ENCODE data around the gene B4GALT5. TPM values are rescaled to one million over a fixed set of nuclear protein-coding genes. Genes with fewer than 3 reads are reported as not detected.

Gene B4GALT5
- polyA plus RNA-seq, 2 of the 4 experiments (the other 2 are of a cell fraction) = 84.0 to 88.7 TPM

DNA sequence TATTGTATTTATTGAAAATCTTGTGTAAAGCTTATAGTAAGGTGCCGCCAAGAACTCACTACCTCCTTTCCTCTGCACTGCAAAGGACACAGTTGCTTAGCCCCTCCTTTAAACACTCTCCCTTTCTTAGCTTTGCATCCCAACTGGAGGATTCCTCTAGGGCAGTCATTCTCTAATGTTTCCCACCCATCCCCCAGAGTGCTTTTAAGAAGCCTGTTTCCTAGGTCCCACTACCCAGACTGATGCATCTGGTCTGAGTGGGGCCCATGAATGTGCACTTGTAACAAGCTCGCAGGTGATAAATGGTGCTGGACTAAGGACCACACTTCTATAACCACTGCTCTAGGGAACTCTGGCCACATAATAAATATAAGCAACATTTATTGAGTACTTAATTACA lies 55.2 kb downstream of the B4GALT5 start:
- ATAC-seq = peak; percentile 24 to 45; a peak in 3 of 6 replicates
- POLR2A ChIA-PET = no interaction called here

DNA sequence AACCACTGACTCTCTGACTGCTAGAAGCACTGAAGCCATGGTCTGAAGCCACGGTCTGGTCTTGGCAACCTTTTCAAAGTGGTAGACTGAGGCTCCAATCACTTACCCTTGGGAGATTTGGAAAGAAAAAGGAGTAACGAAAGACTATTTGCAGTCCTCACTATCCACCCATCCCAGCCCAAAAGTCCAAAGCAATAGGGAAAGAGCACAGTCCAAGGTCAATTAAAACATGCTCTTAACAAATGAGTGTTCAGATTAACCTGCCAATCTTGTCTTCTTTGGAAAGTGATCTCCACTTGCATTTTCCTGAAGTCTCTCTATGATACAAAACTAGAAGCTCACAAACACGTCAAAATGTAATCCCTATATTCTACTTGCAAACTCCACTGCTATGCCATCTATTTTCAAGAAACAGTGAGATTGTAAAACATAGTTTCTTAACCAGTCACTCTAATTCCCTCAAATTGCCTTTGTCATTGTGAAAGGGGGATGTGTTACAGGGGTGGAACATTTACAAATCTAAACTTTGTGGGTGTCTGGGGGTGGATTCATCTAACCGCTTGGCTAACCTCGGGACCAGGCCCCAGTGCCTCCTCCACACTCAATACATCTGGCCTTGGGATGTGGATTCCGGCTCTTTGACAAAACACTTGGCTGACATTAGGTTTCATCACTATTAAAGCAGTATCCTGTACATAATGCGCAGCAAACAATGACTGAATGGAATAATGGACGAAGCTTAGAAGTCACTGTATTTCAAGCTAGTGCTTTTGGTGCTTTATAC lies 56.4 kb downstream of the B4GALT5 start:
- FAIRE-seq = no peak

More for the DNA sequence above, 55.2 kb downstream of the B4GALT5 start:
- H3K4me3 ChIP-seq = no peak overlapping the region
- TF ChIP-seq JUNB (IDR thresholded peaks at IDR 0.05) (no peak), GATA3 (IDR thresholded peaks at IDR 0.05; ENCODE audit: borderline replicate concordance) (no peak), MAZ (IDR thresholded peaks at IDR 0.05; ENCODE audit: borderline replicate concordance, low read depth, low read length) (no peak), HOXB5 (CRISPR knock-in tag; IDR thresholded peaks at IDR 0.05) (no peak), NPAS2 (CRISPR knock-in tag; IDR thresholded peaks at IDR 0.05; ENCODE audit: borderline replicate concordance) (no peak), NR3C1 (IDR thresholded peaks at IDR 0.05) (no peak), RARB (CRISPR knock-in tag; IDR thresholded peaks at IDR 0.05) (no peak), ZSCAN20 (CRISPR knock-in tag; IDR thresholded peaks at IDR 0.05) (no peak), RAD21 (conservative IDR thresholded peaks at IDR 0.05 in 1 of 2, IDR thresholded peaks at IDR 0.05 in 1 of 2) (no peak), HEYL (CRISPR knock-in tag; IDR thresholded peaks at IDR 0.05) (no peak), CBX2 (IDR thresholded peaks at IDR 0.05; ENCODE audit: borderline replicate concordance, low read depth) (no peak), NFE2L2 (conservative IDR thresholded peaks at IDR 0.05; ENCODE audit: low read length) (no peak), KDM1A (IDR thresholded peaks at IDR 0.05; ENCODE audit: low read depth) (no peak), HOXB13 (CRISPR knock-in tag; IDR thresholded peaks at IDR 0.05; ENCODE audit: low read depth) (no peak), SREBF2 (IDR thresholded peaks at IDR 0.05) (no peak), EP300 (IDR thresholded peaks at IDR 0.05) (no peak), BHLHE40 (IDR thresholded peaks at IDR 0.05; ENCODE audit: low read depth, low read length) (no peak), PHF8 (IDR thresholded peaks at IDR 0.05; ENCODE audit: borderline replicate concordance, low read depth) (no peak)
- TF ChIP-seq, protein P1, sequence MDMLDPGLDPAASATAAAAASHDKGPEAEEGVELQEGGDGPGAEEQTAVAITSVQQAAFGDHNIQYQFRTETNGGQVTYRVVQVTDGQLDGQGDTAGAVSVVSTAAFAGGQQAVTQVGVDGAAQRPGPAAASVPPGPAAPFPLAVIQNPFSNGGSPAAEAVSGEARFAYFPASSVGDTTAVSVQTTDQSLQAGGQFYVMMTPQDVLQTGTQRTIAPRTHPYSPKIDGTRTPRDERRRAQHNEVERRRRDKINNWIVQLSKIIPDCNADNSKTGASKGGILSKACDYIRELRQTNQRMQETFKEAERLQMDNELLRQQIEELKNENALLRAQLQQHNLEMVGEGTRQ (IDR thresholded peaks at IDR 0.05) = no peak
- TF ChIP-seq, protein P2, sequence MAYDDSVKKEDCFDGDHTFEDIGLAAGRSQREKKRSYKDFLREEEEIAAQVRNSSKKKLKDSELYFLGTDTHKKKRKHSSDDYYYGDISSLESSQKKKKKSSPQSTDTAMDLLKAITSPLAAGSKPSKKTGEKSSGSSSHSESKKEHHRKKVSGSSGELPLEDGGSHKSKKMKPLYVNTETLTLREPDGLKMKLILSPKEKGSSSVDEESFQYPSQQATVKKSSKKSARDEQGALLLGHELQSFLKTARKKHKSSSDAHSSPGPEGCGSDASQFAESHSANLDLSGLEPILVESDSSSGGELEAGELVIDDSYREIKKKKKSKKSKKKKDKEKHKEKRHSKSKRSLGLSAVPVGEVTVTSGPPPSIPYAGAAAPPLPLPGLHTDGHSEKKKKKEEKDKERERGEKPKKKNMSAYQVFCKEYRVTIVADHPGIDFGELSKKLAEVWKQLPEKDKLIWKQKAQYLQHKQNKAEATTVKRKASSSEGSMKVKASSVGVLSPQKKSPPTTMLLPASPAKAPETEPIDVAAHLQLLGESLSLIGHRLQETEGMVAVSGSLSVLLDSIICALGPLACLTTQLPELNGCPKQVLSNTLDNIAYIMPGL (CRISPR knock-in tag; IDR thresholded peaks at IDR 0.05; ENCODE audit: borderline replicate concordance) = no peak
- no peaks in the 10 kb centered on the region for H3K9me3 ChIP-seq
- H3K27ac ChIP-seq = peak overlapping the region; percentile 6 to 63; a peak in 4 of 6 replicates
- no peak for DNase-seq (ENCODE audit: low read depth in 1 of 2, low spot score in 1 of 2)
- 77% methylated on average over 2 of the region's 2 CpGs for WGBS (ENCODE audit: missing lambda C conversion rate)
- peak overlapping the region; percentile 27 for H3K4me2 ChIP-seq
- FAIRE-seq = no peak
- CTCF ChIA-PET = interaction anchor here (0.7 to 3.3 kb wide), 14 partner anchors 9 to 230 kb away, joined by 3 to 9 read pairs (median 4); no protein-coding TSS in a partner anchor
- peaks cover 76% of the 10 kb centered on the region for H3K4me1 ChIP-seq

More for the DNA sequence above, 56.4 kb downstream of the B4GALT5 start:
- Histone ChIP-seq H3K4me1 (peaks cover 64% of the 10 kb centered on the region), H3K4me3 (no peak overlapping the region), H3K9me3 (no peaks in the 10 kb centered on the region), H3K4me2 (peak overlapping the region; percentile 27; the same call in 2 of the 3 replicates), H3K27ac (peak overlapping the region in 1 of 2 experiments; percentile 63; a peak in 4 of 6 replicates)
- ATAC-seq = no peak
- WGBS (ENCODE audit: missing lambda C conversion rate) = 96% methylated on average over 8 of the region's 8 CpGs
- POLR2A ChIA-PET = no interaction called here
- DNase-seq (ENCODE audit: low read depth in 1 of 2, low spot score in 1 of 2) = no peak
- CTCF ChIA-PET = interaction anchor here (0.8 to 3.3 kb wide), 7 partner anchors 16 to 232 kb away, joined by 3 to 8 read pairs (median 6); no protein-coding TSS in a partner anchor
- TF ChIP-seq POLR2AphosphoS2 (conservative IDR thresholded peaks at IDR 0.05; ENCODE audit: low read length) (no peak), FOSL2 (IDR thresholded peaks at IDR 0.05) (no peak), FOSL2 (CRISPR knock-in tag; IDR thresholded peaks at IDR 0.05) (no peak), EHMT2 (IDR thresholded peaks at IDR 0.05; ENCODE audit: low read depth) (no peak), FOXS1 (CRISPR knock-in tag; IDR thresholded peaks at IDR 0.05) (no peak), HDAC2 (IDR thresholded peaks at IDR 0.05) (no peak), RFX5 (IDR thresholded peaks at IDR 0.05) (no peak), MYC (IDR thresholded peaks at IDR 0.05; ENCODE audit: borderline replicate concordance, low read length) (no peak)
- TF ChIP-seq, protein P3, sequence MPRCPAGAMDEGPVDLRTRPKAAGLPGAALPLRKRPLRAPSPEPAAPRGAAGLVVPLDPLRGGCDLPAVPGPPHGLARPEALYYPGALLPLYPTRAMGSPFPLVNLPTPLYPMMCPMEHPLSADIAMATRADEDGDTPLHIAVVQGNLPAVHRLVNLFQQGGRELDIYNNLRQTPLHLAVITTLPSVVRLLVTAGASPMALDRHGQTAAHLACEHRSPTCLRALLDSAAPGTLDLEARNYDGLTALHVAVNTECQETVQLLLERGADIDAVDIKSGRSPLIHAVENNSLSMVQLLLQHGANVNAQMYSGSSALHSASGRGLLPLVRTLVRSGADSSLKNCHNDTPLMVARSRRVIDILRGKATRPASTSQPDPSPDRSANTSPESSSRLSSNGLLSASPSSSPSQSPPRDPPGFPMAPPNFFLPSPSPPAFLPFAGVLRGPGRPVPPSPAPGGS (IDR thresholded peaks at IDR 0.05) = no peak
- TF ChIP-seq, protein P4, sequence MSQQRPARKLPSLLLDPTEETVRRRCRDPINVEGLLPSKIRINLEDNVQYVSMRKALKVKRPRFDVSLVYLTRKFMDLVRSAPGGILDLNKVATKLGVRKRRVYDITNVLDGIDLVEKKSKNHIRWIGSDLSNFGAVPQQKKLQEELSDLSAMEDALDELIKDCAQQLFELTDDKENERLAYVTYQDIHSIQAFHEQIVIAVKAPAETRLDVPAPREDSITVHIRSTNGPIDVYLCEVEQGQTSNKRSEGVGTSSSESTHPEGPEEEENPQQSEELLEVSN (IDR thresholded peaks at IDR 0.05; ENCODE audit: borderline replicate concordance, low read depth) = no peak

Measured in A549 (cell line).